HUDEP-2 (cell line): ENCODE data around the gene RPS4Y2.

Experiments
- DNase-seq, 76 experiments: peaks; one replicate each; lab custom pipeline; 2025; ENCODE audit not compliant: unreplicated experiment in 76 of 76; lab: John Stamatoyannopoulos, UW

RPS4Y2 gene

GRCh38 chrY:20817067-20817466 lies 61.2 kb downstream of the RPS4Y2 start:
- no peak for DNase-seq
